GM19238 (cell line): ENCODE measurements around the gene GPR155.
A peak's percentile ranks its signal among the peaks of the same experiment; 100 is the strongest.
"Not testable (repeated sequence)": the region's sequence is repeated elsewhere in the genome, so short reads cannot be mapped to it uniquely, and the experiment has no call there.

Experiments used
- DNase-seq: peaks from one replicate; pipeline ENCODE4 v3.0.0; 2011; ENCODE audit warnings: low spot score; ENCODE audit not compliant: insufficient read length

Gene GPR155

DNA sequence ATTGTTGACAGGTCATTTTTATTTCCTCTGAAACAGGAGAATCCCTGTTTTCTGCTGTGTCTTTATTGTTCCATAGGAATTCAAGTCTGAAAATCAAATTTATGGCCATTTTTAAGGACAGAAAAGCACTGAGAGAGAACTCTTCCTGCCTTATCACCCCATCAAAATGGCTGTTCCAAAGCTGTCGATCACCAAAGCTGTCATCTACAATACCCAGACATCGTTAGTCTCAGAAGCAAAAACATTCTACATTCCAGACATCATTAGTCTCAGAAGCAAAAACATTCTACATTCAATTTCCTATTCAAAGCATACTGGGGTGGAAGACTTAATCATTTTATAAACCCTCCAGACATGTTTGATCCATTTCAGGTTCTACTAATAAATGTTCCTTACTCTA is 46.9 kb downstream of the GPR155 start:
- DNase-seq = no peak

DNA sequence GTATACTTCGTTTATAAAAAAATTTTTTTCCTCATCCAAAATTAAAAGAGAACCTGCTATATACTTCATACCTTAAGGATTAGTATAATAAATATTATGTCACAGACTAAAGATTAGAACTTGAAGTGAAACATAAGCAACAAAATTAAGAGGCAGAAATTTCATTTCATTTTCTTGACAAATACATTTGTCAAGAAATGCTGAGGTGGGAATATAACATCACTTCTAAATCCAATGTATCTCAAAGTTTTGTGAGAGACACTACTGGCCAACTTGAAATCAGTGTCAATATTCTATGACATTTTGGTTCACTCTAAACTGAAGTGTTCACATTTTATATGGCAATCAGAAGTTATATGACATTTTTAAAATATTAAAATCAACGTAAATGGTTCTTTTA is 47.5 kb downstream of the GPR155 start:
- no peak for DNase-seq

DNA sequence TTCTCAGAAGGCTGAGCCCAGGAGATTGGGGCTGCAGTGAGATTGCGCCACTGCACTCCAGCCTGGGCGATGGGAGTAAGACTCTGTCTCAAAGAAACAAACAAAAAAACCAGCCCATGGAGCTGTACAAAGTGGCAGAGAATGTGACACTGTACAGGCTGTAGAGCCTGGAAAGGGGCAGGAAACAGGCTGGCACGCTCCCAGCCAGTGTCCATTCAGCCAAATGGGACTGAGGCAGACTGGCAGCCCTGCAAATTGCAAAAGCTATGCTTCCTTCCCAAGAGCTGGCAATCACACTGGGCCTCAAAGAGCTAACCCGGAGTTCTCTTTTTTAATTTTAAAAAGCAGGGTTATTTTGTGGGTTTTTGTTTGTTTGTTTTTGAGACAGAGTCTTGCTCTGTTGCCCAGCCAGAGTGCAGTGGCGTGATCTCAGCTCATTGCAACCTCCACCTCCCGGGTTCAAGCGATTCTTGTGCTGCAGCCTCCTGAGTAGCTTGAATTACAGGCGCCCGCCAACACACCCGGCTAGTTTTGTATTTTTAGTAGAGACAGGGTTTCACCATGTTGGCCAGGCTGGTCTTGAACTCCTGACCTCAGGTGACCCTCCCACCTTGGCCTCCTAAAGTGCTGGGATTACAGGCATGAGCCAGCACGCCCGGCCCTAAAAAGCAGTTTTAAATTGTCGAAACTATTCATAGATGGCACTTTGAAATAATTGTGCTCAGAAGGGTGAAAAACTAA is 48.5 kb downstream of the GPR155 start:
- DNase-seq = no peak

DNA sequence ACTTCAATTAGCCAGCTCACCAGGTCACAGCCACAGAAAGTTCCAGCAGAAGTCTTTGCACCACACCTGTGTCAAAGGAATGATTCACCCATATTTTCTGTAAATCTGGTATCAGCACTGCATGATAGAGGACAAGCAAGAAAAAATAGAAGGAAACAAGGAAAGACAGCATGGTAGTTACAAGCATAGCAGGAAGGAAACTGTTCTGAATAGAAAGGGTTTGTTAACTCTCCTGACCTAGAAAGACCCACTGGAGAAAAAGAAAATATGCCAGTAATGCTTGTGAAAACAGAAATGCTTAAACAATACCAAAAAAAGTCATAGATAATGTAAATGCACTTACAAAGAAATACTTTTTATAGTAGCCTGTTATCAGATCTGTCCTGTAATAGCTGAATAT is 50.5 kb downstream of the GPR155 start:
- no peak for DNase-seq

DNA sequence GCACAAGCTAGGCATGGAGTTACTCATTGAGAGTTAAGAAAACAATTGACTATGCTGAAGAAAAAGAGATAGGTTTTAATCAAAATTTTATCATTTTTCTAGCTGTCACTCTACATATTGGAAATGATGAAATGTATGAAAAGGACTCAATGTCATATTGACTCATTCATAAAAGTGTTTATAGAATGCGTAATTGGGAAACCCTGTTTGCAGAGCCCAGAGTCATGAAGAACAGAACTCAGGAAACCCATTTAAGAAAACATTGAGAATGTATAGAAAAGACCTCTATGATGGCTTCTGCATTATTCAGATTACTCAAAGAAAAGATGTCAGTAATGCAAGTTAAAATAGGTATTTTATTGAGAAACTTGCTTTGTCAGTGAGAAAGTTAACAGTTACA is 54.9 kb downstream of the GPR155 start:
- DNase-seq = no peak

DNA sequence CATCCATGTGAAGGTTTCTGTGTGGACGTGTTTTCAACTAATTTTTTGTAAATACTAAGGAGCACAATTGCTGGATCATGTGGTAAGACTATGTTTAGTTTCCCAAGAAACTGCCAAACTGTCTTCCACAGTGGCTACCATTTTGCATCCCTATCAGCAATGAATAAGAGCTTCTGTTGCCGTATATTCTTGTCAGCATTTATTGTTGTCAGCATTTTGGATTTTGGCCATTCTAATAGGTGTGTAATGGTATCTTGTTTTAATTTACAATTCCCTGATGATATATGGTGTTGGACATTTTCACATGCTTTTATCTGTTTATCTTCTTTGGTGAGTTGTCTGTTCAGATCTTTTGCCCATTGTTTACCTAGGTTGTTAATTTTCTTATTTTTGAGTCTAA is 56.8 kb downstream of the GPR155 start:
- DNase-seq = no peak

DNA sequence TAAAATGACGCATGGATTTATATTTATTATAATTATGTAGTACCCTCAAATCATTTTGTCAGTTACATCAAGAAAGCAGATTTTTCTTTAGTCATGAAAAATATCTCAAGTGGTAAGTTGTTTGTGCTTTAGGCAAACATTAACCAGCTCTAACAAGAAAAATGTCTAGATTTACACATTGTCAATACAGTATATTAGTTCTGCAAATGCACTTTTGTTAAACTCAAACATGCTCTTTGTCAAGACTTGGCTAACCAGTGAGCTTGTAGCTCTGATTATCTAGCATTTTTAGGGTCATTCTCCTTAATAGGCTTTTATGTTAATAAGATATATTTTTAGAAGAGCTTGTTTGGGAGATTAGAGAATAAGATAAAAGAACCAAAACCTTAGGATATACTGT is 58.6 kb downstream of the GPR155 start:
- DNase-seq = no peak

DNA sequence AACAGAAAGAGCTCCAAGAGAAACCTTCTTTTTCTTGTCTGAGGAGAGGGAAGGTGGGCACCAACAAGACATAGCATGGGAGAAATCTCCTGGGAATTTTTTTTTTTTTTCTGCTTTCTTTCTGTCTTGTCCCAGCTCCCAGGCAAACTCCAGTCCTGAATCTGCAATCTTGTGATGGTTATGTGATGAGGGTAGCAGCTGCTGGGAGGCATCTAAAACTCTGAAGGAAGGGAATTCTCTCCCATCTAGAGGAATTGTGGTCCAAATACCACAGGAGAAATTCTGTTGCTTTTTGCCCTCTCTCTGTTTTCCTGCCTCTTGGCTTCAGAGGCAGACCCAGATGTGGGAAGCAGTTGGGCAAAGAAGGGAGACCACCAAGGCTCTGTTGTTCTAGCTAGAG is 74.6 kb downstream of the GPR155 start:
- DNase-seq = no peak

DNA sequence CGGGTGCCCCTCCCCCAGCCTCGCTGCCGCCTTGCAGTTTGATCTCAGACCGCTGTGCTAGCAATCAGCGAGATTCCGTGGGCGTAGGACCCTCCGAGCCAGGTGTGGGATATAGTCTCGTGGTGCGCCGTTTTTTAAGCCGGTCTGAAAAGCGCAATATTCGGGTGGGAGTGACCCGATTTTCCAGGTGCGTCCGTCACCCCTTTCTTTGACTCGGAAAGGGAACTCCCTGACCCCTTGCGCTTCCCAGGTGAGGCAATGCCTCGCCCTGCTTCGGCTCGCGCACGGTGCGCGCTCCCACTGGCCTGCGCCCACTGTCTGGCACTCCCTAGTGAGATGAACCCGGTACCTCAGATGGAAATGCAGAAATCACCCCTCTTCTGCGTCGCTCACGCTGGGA is 76.8 kb downstream of the GPR155 start:
- not testable (repeated sequence) for DNase-seq

DNA sequence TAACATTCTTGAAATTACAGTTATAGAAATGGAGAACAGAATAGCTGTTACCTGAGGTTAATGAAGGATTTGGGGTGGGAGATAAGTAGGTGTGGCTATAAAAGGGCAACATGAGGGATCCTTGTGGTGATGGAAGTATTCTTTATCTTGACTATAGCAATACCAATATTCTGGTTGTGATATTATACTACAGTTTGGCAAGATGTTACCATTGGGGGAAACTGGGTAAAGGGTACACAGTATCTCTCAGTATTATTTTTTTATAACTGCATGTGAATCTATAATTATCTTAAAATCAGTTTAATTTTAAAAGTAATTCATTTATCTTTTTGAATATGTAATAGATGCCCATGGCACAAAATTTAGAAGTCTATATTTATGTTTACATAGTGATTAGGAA is 83.2 kb downstream of the GPR155 start:
- no peak for DNase-seq

DNA sequence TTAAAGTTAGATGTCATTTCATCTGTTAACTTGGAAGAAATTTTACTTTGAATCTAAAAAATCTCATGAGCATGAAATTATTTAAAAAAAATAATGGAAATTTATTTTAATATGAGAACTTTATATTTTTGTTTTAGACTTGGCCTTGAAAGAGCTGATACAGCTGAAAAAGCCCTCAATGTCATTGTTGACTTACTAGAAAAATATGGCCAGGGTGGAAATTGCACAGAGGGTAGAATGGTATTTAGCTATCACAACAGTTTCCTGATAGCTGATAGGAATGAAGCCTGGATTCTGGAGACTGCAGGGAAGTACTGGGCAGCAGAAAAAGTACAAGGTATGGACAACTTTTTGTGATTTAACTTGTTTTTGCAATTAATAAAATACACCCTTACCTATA is 86.0 kb downstream of the GPR155 start:
- DNase-seq = no peak

DNA sequence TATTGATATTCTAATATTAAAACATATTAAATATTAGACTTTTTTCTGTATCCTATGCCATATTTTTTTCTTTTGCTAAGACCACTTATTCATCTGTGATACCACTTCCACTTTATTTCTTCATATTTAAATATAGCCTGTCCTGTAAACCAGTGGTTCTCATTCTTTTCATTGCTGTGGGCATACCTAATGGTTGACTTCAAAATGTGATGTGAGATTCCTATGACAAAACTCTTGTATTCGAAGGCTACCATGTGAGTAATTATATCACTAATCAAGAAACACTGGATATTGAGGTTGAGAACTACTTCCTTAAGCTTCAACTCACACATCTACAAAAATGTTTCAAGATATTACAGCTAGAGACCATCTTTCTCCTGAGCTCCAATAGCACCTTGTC is 87.7 kb downstream of the GPR155 start:
- no peak for DNase-seq

DNA sequence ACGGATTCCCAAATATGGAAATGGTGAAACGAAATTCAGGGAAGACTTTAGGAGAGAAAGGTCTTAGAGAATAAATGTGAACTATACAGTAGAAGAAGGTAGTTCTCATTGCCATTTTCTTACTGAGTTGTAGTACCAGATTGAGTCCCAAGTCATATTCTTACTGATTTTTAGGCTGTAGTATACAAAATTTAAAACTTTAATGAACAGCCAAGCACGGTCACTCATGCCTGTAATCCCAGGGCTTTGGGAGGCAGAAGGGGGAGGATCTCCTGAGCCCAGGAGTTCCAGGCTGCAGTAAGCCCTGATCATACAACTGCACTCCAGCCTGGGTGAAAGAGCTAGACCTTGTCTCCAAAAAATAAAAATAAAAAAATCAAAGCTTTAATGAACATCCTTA is 89.1 kb downstream of the GPR155 start:
- DNase-seq = no peak

DNA sequence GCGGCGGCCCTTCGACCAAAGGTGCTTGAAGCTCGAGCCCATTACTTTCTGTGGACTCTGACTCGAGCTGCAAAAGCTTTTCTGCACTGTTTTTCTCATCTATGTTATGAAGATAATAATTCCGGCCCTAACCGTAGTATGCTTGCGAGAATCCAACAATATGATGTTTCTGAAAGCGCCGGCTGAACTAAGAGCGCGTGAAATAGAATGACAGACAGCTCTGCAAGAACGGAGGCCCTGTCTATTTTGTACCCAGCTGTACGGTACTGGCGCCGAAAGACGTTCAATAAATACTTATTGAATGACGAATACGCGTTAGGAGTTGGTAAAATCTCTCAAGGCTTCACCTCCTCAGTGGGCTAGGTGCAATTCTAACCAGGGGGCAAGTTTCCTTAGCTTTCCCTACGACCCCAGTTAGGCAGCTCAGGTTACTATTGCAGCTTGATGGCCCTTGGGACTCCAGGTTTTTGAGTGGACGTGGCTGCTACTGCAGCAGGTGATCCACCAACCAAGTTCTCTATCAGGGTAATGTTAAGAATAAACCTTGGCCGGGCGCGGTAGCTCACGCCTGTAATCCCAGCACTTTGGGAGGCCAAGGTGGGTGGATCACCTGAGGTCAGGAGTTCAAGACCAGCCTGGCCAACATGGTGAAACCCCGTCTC is 90.7 kb downstream of the GPR155 start:
- no peak for DNase-seq

DNA sequence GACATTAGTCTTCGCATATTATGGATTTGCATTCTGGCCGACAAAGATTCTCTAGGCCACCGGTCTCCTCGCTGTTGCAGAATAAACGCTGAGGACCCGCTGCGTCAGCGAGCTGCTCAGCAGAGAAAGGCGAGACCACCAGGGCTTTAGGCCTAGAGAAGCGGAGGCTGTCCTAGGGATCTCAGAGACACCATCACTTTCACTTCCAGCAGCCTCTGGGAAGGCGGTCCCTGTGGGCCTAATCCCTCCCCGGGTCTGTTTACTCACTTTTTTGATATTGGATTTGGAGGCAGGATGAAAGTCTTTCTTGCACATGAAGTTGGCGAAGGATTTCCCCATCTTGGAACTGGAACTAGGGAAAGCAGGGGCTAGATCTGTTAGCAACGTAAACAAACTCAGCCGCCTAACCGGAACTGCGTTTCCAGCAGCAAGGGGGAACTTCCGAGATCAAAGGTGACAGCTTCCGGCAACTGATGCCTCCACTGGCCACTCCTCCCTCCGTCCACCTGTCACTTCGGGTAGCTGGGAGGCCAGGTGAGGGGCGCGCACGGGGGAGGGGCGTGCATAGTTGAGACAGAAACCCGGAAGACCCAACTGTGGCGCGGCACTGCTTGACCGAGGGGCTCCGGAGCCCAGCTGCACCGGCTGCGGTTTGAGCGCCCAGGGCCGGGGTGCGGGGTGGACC is 91.4 kb downstream of the GPR155 start, which contains the start of gene SCRN3:
SCRN3 (plus strand) TSS at position 447 of the 685 bp plus-strand sequence. CDS start 2,554 bp downstream, outside the sequence.
- peak; percentile 85 for DNase-seq

DNA sequence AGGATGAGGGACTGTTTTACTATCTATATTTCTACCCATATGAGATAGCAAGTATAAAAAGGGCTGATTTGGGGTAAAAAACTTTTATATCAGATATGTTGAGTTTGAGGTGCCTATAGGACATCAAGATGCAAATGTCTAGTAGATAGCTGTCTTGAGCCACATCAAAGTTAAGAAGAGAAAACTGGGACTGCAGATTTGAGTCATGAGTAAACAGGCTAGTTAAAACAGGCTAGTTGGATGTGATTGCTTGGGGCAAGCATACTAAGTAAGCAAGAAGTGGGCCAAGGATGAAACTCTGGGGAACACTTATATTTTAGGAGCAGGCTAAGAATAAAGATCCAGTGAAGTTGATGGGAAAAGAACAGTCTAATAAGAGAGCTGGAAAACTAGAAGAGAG is 94.1 kb downstream of the GPR155 start:
- DNase-seq = no peak

DNA sequence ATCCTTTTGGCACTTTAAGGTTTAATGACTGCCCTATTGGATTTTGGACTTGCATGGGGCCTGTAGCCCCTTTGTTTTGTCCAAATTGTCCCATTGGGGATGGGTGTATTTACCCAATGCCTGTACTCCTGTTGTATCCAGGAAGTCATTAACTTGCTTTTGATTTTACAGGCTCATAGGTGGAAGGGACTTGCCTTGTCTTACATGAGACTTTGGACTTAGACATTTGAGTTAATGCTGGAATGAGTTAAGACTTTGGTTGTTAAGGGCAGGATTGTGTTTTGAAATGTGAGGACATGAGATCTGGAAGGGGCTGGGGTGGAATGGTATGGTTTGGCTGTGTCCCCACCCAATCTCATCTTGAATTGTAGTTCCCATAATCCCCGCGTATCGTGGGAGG is 96.5 kb downstream of the GPR155 start:
- not testable (repeated sequence) for DNase-seq

DNA sequence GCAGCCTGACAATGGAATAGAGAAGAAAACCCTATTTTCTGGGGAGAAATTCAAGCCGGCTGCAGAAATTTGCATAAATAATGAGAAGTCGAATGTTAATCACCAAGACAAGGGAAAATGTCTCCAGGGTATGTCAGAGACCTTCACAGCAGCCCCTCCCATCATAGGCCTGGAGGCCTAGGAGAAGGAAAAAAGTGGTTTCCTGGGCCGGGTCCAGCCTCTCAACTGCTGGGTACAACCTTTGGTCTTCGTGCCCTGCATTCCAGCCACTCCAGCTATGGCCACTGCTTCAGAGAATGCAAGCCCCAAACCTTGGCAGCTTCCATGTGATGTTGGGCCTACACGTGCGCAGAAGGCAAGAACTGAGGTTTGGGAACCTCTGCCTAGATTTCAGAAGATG is 97.3 kb downstream of the GPR155 start:
- DNase-seq = no peak

DNA sequence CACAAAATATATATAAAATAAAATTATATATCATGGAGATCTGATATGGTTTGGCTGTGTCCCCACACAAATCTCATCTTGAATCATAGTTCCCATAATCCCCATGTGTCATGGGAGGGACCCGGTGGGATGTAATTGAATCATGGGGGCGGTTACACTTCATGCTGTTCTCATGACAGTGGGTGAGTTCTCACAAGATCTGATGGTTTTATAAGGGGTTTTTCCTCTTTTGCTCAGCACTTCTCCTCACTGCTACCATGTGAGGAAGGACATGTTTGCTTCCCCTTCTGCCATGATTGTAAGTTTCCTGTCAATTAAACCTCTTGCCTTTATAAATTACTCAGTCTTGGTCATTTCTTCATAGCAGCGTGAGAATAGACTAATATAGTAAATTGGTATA is 98.1 kb downstream of the GPR155 start:
- DNase-seq = not testable (repeated sequence)

DNA sequence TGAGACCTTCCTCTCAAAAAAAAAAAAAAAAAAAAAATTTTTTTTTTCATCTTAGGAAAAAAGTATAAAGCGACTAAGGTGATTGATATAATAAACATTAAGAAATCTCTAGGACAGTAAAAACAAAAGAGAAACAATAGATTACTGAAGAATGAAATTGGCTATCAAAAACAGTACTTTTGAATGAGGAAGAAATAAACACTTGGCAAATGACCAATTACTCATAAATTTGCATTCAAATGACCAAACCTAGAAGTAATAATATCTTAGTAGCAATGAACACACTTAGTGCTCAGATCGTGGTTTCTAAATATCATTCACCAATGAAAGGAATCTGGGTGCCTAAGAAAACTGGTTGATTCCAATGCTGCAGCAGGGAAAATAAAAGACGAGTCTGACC is 101.6 kb downstream of the GPR155 start:
- no peak for DNase-seq

DNA sequence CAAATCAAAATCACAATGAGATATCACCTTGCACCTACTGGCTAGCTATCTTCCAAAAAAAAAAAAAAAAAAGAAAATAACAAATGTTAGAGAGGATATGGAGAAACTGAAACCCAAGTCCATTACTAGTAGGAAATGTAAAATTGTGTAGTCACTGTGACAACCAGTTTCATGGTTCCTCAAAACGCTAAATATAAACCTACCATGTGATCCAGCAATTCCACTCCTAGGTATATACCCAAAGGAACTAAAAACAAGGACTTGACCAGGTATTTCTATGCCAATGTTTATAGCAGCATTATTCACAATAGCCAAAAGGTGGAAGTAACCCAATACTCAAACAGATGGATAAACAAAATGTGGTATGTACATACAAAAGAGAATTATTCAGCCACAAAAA is 103.0 kb downstream of the GPR155 start:
- DNase-seq = no peak
